T-helper 2 cell treated with Interferon-gamma antibody and Interleukin-4, amounts not matched to agents 5 μg/mL and 100 μg/mL, for 36 hours (primary cell): Measurements from ENCODE around the gene PRKAG3.

Source experiments
- DNase-seq: peaks from one replicate; pipeline ENCODE4 v3.0.0; 2021; ENCODE audit warnings: low spot score
- H3K27ac Mint-ChIP-seq: one replicate; pipeline ENCODE4 v1.8.0; 2021; ENCODE audit warnings: mild to moderate bottlenecking, mixed read lengths
- H3K27me3 Mint-ChIP-seq: one replicate; pipeline ENCODE4 v1.8.0; 2021; ENCODE audit warnings: low read depth, mixed read lengths
- H3K36me3 Mint-ChIP-seq: one replicate; pipeline ENCODE4 v1.8.0; 2021; ENCODE audit warnings: low read depth, mixed read lengths
- H3K4me1 Mint-ChIP-seq: one replicate; pipeline ENCODE4 v1.8.0; 2021; ENCODE audit warnings: low read depth, mixed read lengths
- H3K4me3 Mint-ChIP-seq: one replicate; pipeline ENCODE4 v1.8.0; 2022; ENCODE audit warnings: mild to moderate bottlenecking, moderate library complexity, mixed read lengths
- H3K9me3 Mint-ChIP-seq: one replicate; pipeline ENCODE4 v1.8.0; 2021; ENCODE audit warnings: mixed read lengths

PRKAG3 gene

DNA sequence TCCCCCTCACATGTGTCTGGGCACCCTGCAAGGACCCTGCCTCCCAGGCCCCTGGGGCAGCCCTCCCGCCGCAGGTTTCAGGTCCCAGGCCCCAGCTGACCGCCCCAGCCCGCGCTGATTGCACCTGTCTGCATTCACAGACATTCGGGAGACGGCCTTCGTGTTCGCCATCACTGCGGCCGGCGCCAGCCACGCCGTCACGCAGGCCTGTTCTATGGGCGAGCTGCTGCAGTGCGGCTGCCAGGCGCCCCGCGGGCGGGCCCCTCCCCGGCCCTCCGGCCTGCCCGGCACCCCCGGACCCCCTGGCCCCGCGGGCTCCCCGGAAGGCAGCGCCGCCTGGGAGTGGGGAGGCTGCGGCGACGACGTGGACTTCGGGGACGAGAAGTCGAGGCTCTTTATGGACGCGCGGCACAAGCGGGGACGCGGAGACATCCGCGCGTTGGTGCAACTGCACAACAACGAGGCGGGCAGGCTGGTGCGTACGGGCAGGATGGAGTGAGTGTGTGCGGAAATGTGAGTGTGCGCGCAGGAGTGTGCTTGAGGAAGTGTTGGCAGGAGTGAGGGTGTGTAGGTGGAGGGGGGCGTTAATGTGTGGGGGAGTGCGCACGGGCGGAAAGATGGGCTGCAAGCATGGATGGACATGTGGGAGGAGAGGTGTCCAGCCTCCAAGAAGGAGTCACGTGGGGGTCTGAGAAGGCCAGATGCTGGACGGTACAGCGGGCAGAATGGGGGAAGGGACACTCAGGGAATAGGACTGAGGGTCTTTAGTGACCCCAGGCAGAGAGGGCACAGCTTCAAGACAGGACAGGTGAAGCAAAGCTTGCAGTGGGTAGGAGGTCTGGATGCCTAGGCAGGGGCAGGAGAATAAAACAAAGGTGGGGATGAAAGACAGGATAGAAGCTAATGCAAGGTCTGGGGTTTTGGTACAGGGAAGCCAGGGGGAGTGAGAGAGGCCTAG lies 40.0 kb upstream of the PRKAG3 start:
- no peaks in the 10 kb centered on the region for H3K9me3 Mint-ChIP-seq
- H3K4me1 Mint-ChIP-seq: peaks cover 4% of the 10 kb centered on the region
- peaks cover 76% of the 10 kb centered on the region for H3K27me3 Mint-ChIP-seq
- DNase-seq: no peak
- H3K4me3 Mint-ChIP-seq: peak overlapping the region; percentile 46
- H3K27ac Mint-ChIP-seq: no peak overlapping the region
- no peaks in the 10 kb centered on the region for H3K36me3 Mint-ChIP-seq

DNA sequence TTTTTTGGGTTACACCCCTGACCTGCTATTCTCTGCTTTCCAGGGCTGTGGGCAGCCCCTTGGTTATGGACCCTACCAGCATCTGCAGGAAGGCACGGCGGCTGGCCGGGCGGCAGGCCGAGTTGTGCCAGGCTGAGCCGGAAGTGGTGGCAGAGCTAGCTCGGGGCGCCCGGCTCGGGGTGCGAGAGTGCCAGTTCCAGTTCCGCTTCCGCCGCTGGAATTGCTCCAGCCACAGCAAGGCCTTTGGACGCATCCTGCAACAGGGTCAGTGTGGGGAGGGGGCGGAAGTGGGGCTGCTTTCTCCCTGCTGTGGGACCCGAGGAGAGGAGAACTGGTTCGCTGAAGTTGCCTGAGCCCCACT lies 39.4 kb upstream of the PRKAG3 start:
- no peak overlapping the region for H3K27ac Mint-ChIP-seq
- no peak overlapping the region for H3K4me3 Mint-ChIP-seq
- H3K4me1 Mint-ChIP-seq: peaks cover 3% of the 10 kb centered on the region

DNA sequence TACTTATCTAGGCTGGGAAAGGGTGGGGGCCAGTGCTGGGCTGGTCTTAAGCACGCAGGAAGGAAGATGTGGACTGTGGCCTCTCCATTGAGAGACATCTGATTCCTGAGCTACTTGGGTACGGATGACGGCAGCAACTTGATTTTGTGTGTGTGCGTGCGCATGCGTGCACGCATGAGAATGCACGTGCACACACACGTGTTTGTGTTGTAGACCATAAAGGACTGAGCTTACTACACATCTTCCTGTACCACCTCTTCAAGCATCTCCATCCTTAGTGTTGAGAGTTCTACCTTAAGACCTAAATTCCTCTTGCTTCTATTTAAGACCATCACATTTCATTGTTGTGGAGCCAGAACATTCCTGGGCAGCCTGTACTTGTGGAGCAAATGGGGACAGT lies 37.5 kb upstream of the PRKAG3 start:
- peaks cover 63% of the 10 kb centered on the region for H3K27me3 Mint-ChIP-seq
- no peak overlapping the region for H3K27ac Mint-ChIP-seq
- H3K4me1 Mint-ChIP-seq: peaks cover 3% of the 10 kb centered on the region
- H3K9me3 Mint-ChIP-seq: no peaks in the 10 kb centered on the region
- no peak overlapping the region for H3K4me3 Mint-ChIP-seq
- no peaks in the 10 kb centered on the region for H3K36me3 Mint-ChIP-seq
- DNase-seq: no peak

More for the DNA sequence above, 39.4 kb upstream of the PRKAG3 start:
- H3K9me3 Mint-ChIP-seq: no peaks in the 10 kb centered on the region
- DNase-seq: no peak
- peaks cover 74% of the 10 kb centered on the region for H3K27me3 Mint-ChIP-seq
- H3K36me3 Mint-ChIP-seq: no peaks in the 10 kb centered on the region

DNA sequence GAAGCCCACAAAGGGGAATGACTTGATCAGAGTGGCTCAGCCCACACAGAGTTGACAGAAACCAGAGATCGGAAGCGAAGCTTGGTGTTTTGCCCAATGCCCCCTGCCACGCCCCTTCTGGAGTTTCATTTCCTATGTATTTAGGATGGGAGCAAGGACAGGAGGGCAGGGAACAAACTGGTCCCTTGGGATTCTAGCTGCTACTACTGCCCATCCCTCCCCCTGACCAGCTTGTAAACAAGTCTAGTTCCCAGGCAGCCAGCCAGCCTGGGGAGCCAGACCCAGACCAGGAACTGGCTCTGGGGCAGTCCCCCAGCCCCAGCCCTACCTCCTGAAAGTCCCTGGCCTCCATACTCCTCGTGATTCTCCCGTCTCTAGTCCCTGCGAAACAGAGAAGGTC lies 36.3 kb upstream of the PRKAG3 start:
- H3K27me3 Mint-ChIP-seq: peaks cover 69% of the 10 kb centered on the region
- no peaks in the 10 kb centered on the region for H3K9me3 Mint-ChIP-seq
- no peak overlapping the region for H3K27ac Mint-ChIP-seq
- H3K4me1 Mint-ChIP-seq: peaks cover 3% of the 10 kb centered on the region
- no peak overlapping the region for H3K4me3 Mint-ChIP-seq
- DNase-seq: no peak
- H3K36me3 Mint-ChIP-seq: no peaks in the 10 kb centered on the region

DNA sequence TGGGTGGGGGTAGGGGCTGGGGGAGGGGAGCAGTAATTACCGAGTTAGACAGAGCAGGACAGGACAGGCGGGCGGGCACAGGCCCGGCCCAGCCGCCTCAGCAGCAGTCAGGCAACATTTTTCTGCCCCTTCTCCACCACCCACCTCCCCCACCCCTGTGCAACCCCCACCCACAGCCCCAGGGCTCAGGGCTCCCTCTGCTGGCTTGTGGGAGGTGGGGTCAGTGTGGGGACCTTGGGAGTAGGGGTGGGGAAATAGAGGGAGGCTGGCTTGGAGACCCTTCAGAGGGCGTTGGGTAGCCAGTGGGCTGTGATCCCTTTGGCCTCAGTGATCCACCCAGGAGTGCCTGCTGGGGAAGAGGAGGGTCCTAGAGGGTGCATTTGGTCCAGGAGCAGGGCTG lies 34.4 kb upstream of the PRKAG3 start:
- Mint-ChIP-seq H3K27ac (no peak overlapping the region), H3K4me1 (no peaks in the 10 kb centered on the region), H3K27me3 (peaks cover 73% of the 10 kb centered on the region), H3K4me3 (no peak overlapping the region), H3K9me3 (no peaks in the 10 kb centered on the region), H3K36me3 (no peaks in the 10 kb centered on the region)
- no peak for DNase-seq

DNA sequence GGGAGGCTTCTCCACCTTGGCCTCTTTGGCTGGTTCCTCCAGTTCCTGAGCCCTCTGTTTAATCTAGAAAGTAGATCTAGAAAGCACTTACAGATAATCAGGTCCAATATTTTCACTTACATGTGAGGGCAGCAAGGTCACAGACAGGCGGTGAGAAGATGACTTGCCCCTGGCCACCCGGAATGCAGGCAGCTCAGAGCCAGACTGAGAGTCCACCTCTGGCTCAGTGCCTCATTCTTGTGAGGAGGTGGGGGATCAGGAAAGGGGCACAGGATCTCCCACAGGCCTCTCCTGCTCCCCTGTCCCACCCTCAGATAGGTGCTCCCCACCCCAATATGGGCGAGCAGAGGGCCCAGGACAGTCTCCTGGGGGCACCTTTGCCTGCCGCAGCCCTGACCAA lies 33.8 kb upstream of the PRKAG3 start:
- Mint-ChIP-seq H3K36me3 (no peaks in the 10 kb centered on the region), H3K4me1 (peaks cover 1% of the 10 kb centered on the region), H3K27me3 (peaks cover 73% of the 10 kb centered on the region), H3K27ac (no peak overlapping the region), H3K9me3 (no peaks in the 10 kb centered on the region), H3K4me3 (no peak overlapping the region)
- DNase-seq: no peak

DNA sequence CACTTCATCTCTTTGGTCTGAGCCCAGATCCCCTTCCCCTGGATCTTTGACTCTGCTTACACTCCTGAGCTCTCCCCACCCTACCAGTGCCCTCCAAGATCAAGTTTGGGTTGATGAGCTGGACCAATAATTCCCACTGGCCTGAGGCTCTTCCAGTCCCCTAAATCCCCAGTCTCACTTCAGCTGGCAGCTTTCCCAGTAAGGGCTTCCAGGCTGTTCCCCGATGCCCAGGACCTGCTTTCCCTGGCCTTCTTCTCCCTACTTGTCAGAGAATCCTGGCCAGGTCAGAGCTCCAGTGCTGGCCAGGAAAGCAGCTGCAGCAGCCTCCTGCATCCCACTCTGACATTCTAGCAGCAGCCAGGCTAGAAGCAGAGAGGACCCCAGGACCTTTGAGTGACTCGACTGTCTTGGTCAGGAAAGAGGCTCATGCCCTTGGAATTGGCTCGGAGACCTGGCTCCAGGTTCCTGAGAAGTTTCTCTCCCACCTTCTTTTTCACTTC lies 31.5 kb upstream of the PRKAG3 start:
- Mint-ChIP-seq H3K4me1 (peaks cover 4% of the 10 kb centered on the region), H3K4me3 (no peak overlapping the region), H3K9me3 (no peaks in the 10 kb centered on the region), H3K27ac (no peak overlapping the region), H3K36me3 (no peaks in the 10 kb centered on the region), H3K27me3 (peaks cover 67% of the 10 kb centered on the region)
- no peak for DNase-seq

DNA sequence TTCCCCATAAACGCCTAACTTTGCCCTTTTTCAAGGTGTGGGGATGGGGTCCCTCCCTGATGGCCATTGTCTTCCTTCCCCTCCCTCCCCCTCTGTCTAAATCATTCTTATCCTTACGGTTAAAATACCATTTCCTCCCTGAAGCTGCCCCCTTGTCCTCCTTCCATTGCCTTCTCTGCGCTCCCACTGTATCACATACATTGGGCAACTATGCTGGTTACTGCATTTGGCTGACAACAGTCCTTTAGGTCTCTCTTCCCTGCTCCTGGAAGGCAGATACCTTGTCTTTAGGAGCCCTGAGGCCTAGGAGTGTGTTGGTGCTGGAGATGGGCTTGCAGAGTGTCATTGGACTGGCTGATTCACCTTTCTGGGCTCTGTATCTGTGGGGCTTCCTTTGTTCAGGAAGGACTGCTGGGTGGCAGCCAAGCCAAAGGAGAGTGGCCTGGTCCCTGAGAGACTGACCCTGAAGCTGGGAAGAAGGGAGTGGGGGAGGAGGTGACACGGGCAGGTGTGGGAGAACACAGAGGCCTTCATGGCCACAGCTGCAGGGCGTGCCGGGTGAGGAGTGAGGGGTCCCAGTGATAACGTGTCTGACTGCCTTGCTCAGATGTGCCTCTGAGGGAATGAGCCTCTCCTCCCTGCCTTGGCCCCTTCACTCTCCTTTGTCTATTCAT lies 30.2 kb upstream of the PRKAG3 start:
- H3K27me3 Mint-ChIP-seq: peaks cover 71% of the 10 kb centered on the region

DNA sequence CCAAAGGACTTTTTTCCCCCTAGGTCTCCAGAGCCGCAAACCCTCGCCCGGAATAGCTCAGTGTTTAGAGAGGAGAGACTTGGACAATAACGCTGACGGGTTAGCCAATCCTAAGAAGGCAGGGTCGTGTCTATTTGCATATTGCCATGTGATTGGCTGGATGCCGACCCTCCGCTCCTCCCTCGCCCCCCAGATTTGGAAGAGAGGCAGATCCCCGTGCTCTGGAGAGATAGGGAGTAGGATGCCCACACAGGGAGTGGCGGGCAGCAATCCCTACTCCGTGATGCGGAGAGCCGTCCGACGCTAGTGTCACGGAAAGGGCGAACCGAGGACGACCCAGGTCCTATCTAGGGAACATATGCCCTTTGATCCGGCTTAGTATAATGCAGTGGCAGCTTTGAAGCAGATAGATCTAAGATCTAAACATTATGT lies 29.4 kb upstream of the PRKAG3 start:
- DNase-seq: no peak
- Mint-ChIP-seq H3K27me3 (peaks cover 76% of the 10 kb centered on the region), H3K4me1 (peaks cover 6% of the 10 kb centered on the region), H3K36me3 (no peaks in the 10 kb centered on the region), H3K9me3 (no peaks in the 10 kb centered on the region), H3K4me3 (no peak overlapping the region), H3K27ac (no peak overlapping the region)

More for the DNA sequence above, 30.2 kb upstream of the PRKAG3 start:
- Mint-ChIP-seq H3K36me3 (no peaks in the 10 kb centered on the region), H3K27ac (no peak overlapping the region), H3K9me3 (no peaks in the 10 kb centered on the region), H3K4me1 (peaks cover 4% of the 10 kb centered on the region), H3K4me3 (no peak overlapping the region)
- no peak for DNase-seq

DNA sequence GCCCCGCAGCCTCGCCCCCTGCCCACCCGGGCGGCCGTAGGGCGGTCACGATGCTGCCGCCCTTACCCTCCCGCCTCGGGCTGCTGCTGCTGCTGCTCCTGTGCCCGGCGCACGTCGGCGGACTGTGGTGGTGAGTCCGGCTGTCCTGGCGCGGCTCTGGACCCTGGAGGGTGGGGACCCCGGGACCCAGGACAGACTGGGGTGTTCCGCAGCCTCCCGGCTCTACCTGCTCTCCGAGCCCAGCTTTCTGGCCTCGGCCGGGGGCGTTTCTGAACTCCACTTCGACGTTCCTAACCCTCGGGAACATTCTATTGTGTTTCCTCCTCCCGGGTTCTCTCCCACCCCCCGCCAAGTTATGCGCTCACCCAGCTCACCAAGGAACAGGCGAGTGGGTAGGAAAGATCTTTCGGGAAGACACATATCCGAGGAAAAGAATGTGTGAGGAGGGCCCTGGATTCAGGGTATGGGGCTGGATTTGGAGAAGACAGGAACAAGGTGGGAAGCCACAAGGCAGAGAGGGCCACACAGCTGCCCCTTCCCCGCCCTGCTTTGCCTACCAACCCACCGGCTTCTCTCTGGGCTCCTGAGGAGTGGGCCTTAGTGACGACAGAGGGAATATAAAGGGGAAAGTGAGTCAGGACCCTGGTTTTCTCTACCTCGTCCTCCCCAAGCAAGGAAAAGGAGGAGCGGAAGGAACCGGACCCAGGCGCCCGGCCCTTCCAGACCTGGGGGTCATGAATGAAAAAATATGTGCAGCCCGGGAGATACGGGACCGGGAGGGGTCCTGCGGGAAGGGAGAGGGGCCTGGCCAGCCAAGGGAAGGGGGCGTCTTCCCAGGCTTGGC lies 28.6 kb upstream of the PRKAG3 start:
- Mint-ChIP-seq H3K36me3 (no peaks in the 10 kb centered on the region), H3K4me3 (peak overlapping the region; percentile 34), H3K9me3 (no peaks in the 10 kb centered on the region), H3K27me3 (peaks cover 79% of the 10 kb centered on the region), H3K4me1 (peaks cover 6% of the 10 kb centered on the region), H3K27ac (no peak overlapping the region)
- DNase-seq: no peak

DNA sequence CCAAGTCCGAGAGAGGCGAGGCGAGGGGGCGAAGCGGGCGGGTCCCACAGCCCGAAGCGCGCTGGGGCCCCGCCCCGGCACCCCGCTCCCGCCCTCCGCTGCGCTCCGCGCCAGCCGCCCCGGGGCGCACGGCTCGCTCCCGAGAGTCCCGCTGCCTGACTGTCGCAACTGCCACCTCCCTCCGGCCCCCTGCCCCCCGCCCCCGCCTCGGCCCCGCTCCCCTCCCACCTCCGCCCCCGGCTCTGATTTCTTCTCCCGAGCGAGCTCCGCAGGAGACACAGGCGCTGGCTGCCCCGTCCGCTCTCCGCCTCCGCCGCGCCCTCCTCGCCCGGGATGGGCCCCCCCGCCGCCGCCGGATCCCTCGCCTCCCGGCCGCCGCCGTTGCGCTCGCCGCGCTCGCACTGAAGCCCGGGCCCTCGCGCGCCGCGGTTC lies 28.0 kb upstream of the PRKAG3 start, which contains the start of gene WNT6:
WNT6 (plus strand) TSS at position 250 of the 432 bp plus-strand sequence. CDS start 233 bp downstream, outside the sequence.
- peaks cover 6% of the 10 kb centered on the region for H3K4me1 Mint-ChIP-seq
- no peaks in the 10 kb centered on the region for H3K36me3 Mint-ChIP-seq
- no peaks in the 10 kb centered on the region for H3K9me3 Mint-ChIP-seq
- peak within 1 kb of the TSS; percentile 34 for H3K4me3 Mint-ChIP-seq
- DNase-seq: no peak
- H3K27ac Mint-ChIP-seq: no peak within 1 kb of the TSS
- peaks cover 82% of the 10 kb centered on the region for H3K27me3 Mint-ChIP-seq

DNA sequence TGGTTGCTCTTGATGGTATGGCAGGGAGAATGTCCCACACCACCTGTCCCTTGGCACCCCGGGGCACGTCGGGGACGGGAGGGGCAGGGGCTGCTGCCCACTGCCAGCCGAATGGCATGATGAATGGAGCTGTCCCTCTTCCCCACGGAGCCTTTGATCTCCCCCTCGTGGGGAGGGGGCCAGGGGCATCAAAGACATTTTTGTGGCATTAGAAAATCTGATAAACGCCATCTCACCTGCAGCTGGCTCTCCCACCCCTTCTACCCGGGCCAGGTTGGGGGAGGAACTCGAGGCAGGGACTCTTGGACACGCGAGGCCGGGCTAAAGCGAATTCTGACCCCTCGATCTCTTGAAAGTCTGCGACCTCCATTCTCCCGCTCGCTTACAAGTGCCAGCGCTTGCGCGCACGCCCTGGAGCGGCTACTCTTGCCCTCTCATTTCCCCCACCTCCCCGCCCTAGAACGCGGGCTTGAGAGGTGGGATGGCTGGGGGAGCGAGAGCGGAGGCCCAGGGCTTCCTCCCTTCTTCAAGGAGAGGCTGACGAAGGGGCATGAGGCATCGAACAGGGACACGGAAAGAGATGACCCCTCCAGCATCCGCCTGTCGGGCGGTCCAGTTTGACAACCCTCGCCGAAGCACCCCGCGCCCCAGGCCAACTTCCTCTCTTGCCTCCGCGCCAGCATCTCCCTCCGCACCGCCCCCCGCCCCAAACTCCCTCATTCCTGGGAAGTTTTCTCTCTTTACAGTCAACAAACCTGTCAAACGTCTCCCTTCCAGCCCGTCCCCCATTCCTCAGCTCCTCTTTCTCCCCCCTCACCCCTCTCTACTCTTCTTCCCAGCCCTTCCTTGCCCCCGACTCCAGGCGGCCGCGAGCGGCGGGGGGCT lies 27.3 kb upstream of the PRKAG3 start:
- no peaks in the 10 kb centered on the region for H3K36me3 Mint-ChIP-seq
- H3K27ac Mint-ChIP-seq: no peak overlapping the region
- peaks cover 86% of the 10 kb centered on the region for H3K27me3 Mint-ChIP-seq
- DNase-seq: no peak
- peak overlapping the region; percentile 22 for H3K4me3 Mint-ChIP-seq
- peaks cover 6% of the 10 kb centered on the region for H3K4me1 Mint-ChIP-seq
- H3K9me3 Mint-ChIP-seq: no peaks in the 10 kb centered on the region

DNA sequence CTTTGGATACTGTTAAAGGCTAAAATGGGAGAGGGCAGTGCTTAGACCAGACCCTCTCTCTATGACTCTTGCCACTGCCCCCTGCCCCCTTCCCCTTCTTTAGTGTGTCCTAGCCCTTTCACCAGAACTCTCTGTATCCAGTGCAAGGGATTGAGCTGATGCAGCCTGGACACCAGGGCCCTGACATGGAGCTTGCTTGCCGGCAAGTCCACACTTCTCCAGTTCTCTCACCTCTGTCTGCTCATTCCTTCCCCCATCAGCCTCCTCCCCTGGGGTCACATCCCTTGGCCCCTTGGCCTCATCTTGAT lies 26.5 kb upstream of the PRKAG3 start:
- no peaks in the 10 kb centered on the region for H3K9me3 Mint-ChIP-seq
- no peak for DNase-seq
- H3K4me1 Mint-ChIP-seq: peaks cover 8% of the 10 kb centered on the region
- no peak overlapping the region for H3K4me3 Mint-ChIP-seq
- H3K27me3 Mint-ChIP-seq: peaks cover 87% of the 10 kb centered on the region
- H3K36me3 Mint-ChIP-seq: no peaks in the 10 kb centered on the region
- H3K27ac Mint-ChIP-seq: no peak overlapping the region
